PC-3 (cell line): Measurements from ENCODE around the gene HDAC4.

Experiments used
- EZH2 ChIP-seq: fragments of 300-600 bp; sonication (generic); IDR thresholded peaks from one replicate; pipeline ENCODE4 v1.6.1; 2017; ENCODE audit warnings: antibody characterized with exemption, mild to moderate bottlenecking, low read length; ENCODE audit not compliant: unreplicated experiment
- EZH2phosphoT487 ChIP-seq: fragments of 300-600 bp; sonication (generic); IDR thresholded peaks from 2 replicates; pipeline ENCODE4 v1.6.1; 2018; ENCODE audit warnings: mild to moderate bottlenecking, antibody characterized with exemption, low read length, borderline replicate concordance
- TF ChIP-seq, protein P1 (sequence below): fragments of 300-600 bp; sonication (generic); conservative IDR thresholded peaks from 2 replicates; pipeline ENCODE4 v1.5.1; 2017; ENCODE audit warnings: antibody characterized with exemption, low read depth, mild to moderate bottlenecking, low read length

- TF ChIP-seq, protein P1, sequence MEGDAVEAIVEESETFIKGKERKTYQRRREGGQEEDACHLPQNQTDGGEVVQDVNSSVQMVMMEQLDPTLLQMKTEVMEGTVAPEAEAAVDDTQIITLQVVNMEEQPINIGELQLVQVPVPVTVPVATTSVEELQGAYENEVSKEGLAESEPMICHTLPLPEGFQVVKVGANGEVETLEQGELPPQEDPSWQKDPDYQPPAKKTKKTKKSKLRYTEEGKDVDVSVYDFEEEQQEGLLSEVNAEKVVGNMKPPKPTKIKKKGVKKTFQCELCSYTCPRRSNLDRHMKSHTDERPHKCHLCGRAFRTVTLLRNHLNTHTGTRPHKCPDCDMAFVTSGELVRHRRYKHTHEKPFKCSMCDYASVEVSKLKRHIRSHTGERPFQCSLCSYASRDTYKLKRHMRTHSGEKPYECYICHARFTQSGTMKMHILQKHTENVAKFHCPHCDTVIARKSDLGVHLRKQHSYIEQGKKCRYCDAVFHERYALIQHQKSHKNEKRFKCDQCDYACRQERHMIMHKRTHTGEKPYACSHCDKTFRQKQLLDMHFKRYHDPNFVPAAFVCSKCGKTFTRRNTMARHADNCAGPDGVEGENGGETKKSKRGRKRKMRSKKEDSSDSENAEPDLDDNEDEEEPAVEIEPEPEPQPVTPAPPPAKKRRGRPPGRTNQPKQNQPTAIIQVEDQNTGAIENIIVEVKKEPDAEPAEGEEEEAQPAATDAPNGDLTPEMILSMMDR = no peak
- TF ChIP-seq EZH2 = no peak
- no peak for TF ChIP-seq EZH2phosphoT487
Measured at GRCh38 chr2:239259173-239259572, 141.6 kb downstream of the HDAC4 start.
